Right kidney (tissue), 9 donors: ENCODE data around the gene ATRAID.
"Not testable (repeated sequence)": the region's sequence is repeated elsewhere in the genome, so short reads cannot be mapped to it uniquely, and the experiment has no call there.

Experiments
- DNase-seq: peaks from one replicate; pipeline ENCODE4 v3.0.0-alpha.2; 2016
- long read RNA-seq, 8 donors: transcript quantifications; one replicate each; lab custom pipeline, GENCODE V29; 2026

The ATRAID gene, protein sequence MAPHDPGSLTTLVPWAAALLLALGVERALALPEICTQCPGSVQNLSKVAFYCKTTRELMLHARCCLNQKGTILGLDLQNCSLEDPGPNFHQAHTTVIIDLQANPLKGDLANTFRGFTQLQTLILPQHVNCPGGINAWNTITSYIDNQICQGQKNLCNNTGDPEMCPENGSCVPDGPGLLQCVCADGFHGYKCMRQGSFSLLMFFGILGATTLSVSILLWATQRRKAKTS
- long read RNA-seq, donor 1, transcript ATRAID-202 (7 exons, 1,059 nt), result minor isoform, 30 of 227 reads
- long read RNA-seq, donor 1, transcript ATRAID-204 (2 exons, 561 nt), result minor isoform, 20 of 227 reads
- long read RNA-seq, donor 1, transcript ATRAID-201 (7 exons, 1,240 nt), result major isoform, 143 of 227 reads
- long read RNA-seq, donor 1, partial matches to known transcripts, result 31 of 227 reads
- long read RNA-seq, donor 1, other reads (novel, unspliced or antisense), result 0 of 227 reads
- long read RNA-seq, donor 2, transcript ATRAID-202 (7 exons, 1,059 nt), result minor isoform, 12 of 82 reads
- long read RNA-seq, donor 2, transcript ATRAID-201 (7 exons, 1,240 nt), result major isoform, 56 of 82 reads
- long read RNA-seq, donor 2, transcript ATRAID-204 (2 exons, 561 nt), result minor isoform, 9 of 82 reads
- long read RNA-seq, donor 2, partial matches to known transcripts, result 5 of 82 reads
- long read RNA-seq, donor 2, other reads (novel, unspliced or antisense), result 0 of 82 reads
- long read RNA-seq, donor 3, transcript ATRAID-204 (2 exons, 561 nt), result minor isoform, 6 of 77 reads
- long read RNA-seq, donor 3, transcript ATRAID-201 (7 exons, 1,240 nt), result major isoform, 49 of 77 reads
- long read RNA-seq, donor 3, transcript ATRAID-202 (7 exons, 1,059 nt), result minor isoform, 17 of 77 reads
- long read RNA-seq, donor 3, partial matches to known transcripts, result 5 of 77 reads
- long read RNA-seq, donor 3, other reads (novel, unspliced or antisense), result 0 of 77 reads
- long read RNA-seq, donor 4, transcript ATRAID-204 (2 exons, 561 nt), result minor isoform, 11 of 109 reads
- long read RNA-seq, donor 4, transcript ATRAID-201 (7 exons, 1,240 nt), result major isoform, 65 of 109 reads
- long read RNA-seq, donor 4, transcript ATRAID-202 (7 exons, 1,059 nt), result minor isoform, 23 of 109 reads
- long read RNA-seq, donor 4, partial matches to known transcripts, result 10 of 109 reads
- long read RNA-seq, donor 4, other reads (novel, unspliced or antisense), result 0 of 109 reads
- long read RNA-seq, donor 5, transcript ATRAID-202 (7 exons, 1,059 nt), result minor isoform, 15 of 129 reads
- long read RNA-seq, donor 5, transcript ATRAID-201 (7 exons, 1,240 nt), result major isoform, 98 of 129 reads
- long read RNA-seq, donor 5, transcript ATRAID-204 (2 exons, 561 nt), result minor isoform, 9 of 129 reads
- long read RNA-seq, donor 5, partial matches to known transcripts, result 7 of 129 reads
- long read RNA-seq, donor 5, other reads (novel, unspliced or antisense), result 0 of 129 reads
- long read RNA-seq, donor 6, transcript ATRAID-202 (7 exons, 1,059 nt), result minor isoform, 23 of 117 reads
- long read RNA-seq, donor 6, transcript ATRAID-201 (7 exons, 1,240 nt), result major isoform, 73 of 117 reads
- long read RNA-seq, donor 6, transcript ATRAID-204 (2 exons, 561 nt), result minor isoform, 16 of 117 reads
- long read RNA-seq, donor 6, partial matches to known transcripts, result 5 of 117 reads
- long read RNA-seq, donor 6, other reads (novel, unspliced or antisense), result 0 of 117 reads
- long read RNA-seq, donor 7, transcript ATRAID-204 (2 exons, 561 nt), result minor isoform, 22 of 175 reads
- long read RNA-seq, donor 7, transcript ATRAID-202 (7 exons, 1,059 nt), result minor isoform, 27 of 175 reads
- long read RNA-seq, donor 7, transcript ATRAID-201 (7 exons, 1,240 nt), result major isoform, 96 of 175 reads
- long read RNA-seq, donor 7, partial matches to known transcripts, result 29 of 175 reads
- long read RNA-seq, donor 7, other reads (novel, unspliced or antisense), result 0 of 175 reads
- long read RNA-seq, donor 8, transcript ATRAID-204 (2 exons, 561 nt), result minor isoform, 6 of 135 reads
- long read RNA-seq, donor 8, transcript ATRAID-202 (7 exons, 1,059 nt), result minor isoform, 26 of 135 reads
- long read RNA-seq, donor 8, transcript ATRAID-201 (7 exons, 1,240 nt), result major isoform, 93 of 135 reads
- long read RNA-seq, donor 8, partial matches to known transcripts, result 10 of 135 reads
- long read RNA-seq, donor 8, other reads (novel, unspliced or antisense), result 0 of 135 reads

- peak; percentile 100 for DNase-seq
These were observed at the start of gene ATRAID, which contains the start of gene SLC5A6 for GRCh38 chr2:27211943-27212625. TSS of gene ATRAID (plus strand) at chr2:27212041. CDS start at chr2:27212369, 328 bp downstream. TSS of gene SLC5A6 (minus strand) at chr2:27212268. CDS start at chr2:27207650, 4,618 bp downstream.

DNA sequence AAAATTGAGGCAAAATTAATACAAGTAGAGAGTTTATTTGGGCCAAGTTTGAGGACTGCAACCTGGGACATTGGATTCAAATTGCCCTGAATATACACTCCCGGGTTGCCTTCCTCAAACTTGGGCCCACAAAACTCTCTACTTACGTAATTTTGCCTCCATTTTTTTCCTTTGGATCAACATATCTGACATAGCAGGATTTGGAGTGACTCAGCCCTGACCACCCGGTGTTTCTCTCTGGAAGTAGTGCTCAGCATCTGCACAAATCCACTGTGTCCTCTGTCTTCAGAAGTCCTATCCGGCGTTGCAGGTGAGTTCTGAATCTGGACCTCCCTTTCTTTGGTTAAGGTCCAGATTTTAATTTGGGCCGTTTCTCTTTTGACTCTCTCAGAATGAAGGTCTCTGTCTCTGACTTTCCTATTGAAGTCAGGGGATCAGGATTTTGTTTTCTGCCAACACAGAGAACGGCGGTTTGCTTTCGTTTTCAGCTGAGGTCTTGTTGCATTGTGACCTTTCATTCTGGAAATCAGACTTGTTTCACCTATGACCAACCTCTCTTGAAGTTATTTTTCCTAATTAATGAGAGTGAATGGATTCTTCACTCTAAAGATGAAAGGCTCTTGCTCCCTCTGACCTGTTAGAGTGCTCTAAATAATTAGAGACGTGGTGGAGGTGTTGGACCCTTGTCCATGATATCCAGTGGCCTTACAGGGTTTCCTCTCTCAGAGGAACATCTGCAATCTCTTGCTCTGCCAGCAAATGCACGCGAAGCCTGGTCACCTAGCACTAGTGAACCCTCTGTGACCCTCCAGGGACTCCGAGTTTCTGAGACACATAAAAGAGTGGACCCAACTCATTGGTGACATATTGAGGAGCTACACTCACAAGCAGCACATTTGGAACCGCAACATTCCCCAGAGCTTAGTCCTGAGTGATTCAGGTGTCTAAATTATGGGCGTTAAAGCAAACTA is 49.4 kb upstream of the ATRAID start:
- no peak for DNase-seq

DNA sequence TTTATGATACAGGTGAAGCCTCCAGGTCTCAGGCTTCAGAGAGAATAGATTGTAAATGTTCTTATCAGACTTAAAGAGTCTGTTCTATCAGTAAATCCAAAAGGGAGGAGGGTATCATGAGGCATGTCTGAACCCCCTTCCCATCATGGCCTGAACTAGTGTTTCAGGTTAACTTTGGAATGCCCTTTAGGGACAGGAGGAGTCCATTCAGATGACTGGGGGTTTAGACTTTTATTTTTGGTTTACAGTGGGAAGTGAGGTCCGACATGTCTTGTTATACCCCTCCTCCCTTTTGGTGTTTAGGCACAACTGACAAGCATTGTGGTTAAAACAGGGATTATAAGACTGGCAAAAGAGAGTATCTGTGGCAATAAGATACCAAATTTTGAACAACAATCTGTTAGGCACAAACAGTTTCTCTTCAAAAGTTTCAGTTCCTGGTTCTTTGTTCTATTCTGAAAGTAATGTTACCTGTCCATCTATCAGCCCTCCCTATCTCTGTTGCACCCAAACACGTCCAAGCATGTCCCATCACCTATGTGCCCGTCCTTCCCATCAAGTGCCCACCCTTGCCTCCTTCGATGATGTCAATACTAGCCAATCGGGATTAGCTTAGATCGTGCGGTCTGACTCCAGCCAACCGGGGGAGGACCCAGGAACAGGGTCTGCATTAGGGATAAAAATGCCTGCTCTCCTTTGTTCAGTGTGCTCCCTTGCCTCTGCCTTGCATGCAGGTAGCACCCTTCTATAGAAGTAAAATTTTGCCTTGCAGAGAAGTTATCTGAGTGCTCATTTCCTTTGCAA is 46.7 kb upstream of the ATRAID start:
- DNase-seq, result no peak

DNA sequence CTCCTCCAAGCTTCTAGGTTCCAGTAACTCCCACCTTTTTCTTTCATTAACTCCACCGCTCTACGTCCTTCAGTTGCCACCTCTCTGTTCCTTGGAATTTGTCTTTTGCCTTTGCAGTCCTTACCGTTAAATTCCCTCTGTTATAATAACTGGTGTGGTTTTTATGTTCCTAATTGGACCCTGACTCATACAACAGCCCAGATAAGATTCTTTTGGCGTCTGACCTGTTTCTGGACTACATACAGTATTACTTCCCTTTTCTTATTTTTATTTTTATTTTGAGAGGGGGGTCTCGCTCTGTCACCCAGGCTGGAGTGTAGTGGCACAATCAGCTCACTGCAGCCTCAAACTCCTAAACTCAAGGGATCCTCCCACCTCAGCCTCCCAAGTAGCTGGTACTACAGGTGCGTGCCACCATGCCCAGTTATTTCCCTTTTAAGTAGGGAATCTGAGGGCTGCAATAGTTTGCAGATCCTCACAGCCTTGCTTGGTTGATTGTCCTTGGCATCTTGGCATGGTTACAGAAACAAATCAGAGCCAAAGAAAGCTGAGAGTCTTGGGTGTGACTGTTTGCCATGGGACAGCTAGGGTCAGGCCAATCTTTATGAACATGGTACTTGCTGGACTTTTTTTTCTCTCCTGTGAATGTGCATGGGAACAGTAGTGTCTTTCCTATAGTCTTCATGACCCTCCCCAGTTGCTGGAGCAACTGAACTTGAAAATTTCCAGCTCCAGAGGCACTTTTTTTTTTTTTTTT is 41.1 kb upstream of the ATRAID start:
- DNase-seq, result no peak

DNA sequence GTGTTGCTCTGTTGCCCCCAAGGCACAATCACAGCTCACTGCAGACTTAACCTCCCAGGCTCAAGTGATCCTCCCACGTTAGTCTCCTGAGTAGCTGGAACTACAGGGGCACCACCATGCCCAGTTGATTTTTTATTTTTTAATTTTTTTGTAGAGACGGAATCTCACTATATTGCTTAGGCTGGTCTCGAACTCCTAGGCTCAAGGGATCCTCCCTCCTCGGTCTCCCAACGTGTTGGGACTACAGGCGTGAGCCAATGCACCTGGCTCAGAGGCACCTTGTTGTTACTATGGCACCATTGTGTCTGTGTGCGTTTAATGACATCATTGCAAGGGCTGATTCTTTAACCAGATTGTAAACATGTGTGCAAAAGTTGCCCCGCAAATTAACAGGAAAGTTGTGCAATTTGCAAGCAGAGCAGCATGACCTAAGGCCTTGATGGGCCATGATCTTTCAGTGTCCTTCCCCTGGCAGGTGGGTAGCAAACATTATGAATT is 40.4 kb upstream of the ATRAID start:
- DNase-seq, result no peak

- no peak for DNase-seq
These were observed 37.2 kb upstream of the ATRAID start for GRCh38 chr2:27174638-27175037.

DNA sequence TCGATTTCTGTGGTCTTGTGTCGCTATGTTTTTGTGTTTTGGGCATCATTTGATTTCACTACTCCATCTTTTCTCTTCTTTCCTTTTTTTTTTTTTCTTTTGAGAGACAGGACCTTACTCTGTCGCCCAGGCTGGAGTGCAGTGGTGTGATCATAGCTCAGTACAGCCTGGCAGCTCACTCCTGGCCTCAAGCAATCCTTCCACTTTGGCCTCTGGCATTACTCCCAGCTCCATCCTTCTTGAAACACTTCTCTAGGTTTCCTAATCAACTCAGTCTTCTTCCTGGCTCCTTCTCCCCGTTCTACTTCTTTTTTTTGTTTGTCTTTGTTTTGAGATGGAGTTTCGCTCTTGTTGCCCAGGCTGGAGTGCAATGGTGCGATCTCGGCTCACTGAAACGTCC is 36.5 kb upstream of the ATRAID start:
- DNase-seq, result no peak

DNA sequence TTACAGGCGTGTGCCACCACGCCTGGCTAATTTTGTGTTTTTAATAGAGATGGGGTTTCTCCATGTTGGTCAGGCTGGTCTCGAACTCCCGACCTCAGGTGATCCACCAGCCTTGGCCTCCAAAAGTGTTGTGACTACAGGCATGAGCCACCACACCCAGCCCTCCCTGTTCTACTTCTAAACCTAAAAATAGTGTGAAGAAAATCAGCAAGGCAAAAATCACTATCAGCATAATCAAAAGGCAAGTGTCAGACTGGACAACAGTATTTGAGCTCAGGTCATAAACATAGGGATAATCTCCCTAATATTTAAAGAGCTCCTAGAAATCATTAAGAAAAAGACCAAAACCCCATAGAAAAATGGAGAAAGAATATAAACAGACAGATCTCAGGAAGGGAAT is 36.1 kb upstream of the ATRAID start:
- DNase-seq, result not testable (repeated sequence)

DNA sequence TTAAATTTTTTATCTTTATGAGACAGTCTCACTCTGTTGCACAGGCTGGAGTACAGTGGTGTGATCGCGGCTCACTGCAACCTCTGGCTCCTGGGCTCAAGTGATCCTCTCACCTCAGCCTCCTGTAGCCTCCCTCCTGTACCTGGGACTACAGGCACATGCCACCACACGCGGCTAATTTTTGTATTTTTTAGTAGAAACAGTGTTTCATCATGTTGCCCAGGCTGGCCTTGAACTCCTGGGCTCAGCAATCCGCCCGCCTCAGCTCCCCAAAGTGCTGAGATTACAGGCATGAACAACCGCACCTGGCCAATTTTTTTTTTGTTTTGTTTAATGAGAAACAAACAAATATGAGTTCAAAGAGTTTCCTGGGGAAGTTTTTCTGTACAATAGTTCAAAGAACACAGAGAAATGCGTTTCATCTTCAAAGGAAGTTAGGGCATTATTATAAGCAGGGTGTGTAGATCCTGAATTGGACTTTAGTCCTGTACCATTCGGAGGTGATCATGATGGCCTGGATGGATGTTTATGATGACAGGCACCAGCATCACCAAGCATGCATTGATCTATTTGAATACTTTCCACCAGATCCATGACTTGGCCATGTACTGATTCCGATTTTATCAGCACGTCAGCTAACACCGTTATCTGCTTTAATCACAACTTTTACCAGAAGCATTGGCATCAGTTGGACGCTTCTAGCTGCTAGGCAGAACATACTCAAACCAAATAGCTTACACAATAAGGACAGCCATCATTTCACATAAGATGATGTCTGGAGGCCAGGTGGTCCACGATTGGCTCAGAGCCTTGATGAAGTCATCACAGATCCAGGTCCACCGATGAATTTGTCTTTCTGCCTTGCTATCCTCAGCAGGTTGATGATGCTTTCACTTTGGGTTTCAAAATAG is 34.1 kb upstream of the ATRAID start:
- no peak for DNase-seq

- DNase-seq, result no peak
These were observed 33.4 kb upstream of the ATRAID start for GRCh38 chr2:27178469-27178868.

DNA sequence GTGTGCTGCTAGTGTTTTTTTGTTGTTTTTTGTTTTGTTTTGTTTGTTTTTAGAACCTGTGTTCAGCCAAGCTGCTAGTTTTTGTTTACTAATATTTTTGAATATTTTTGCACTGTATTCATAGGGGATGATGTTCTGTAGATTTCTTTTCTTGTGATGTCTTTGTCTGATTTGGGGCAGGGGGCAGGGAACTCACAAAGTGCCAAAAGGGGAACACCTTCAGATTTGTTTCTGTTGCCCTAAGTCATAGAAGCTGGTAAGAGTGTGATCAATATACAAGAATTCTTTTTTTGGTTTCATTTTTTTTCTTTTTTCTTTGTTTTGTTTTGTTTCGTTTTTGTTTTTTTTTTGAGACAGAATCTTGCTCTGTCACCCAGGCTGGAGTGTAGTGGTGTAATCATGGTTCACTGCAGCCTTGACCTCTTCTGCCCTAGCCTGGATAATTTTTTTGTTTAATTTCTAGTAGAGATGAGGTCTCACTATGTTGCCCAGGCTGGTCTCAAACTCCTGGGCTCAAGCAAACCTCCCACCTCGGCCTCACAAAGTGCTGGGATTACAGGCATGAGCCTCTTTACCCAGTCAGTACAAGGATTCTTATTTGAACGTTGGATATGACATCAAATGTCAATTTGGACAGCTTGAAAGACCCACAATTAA is 32.4 kb upstream of the ATRAID start:
- no peak for DNase-seq

GRCh38 chr2:27182346-27182745 is 29.5 kb upstream of the ATRAID start:
- no peak for DNase-seq

DNA sequence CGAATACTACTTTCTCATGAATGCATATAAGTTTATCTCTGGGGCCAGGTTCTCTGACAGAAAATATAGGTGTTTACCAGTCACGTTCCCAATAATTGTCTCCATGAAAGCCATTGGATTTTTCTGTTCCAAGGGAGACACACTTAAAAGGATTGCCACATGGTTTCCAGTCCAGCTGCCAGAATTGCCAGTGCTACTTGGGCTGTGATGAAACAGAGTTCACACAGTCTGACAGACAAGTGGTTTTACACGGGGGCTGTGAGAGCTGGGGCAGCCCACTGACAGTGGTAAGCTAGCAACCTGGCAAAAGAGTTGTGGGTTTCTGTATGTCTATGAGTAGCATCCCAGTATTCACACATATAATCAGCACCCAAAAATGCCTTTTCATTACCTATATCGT is 27.7 kb upstream of the ATRAID start:
- DNase-seq, result no peak

DNA sequence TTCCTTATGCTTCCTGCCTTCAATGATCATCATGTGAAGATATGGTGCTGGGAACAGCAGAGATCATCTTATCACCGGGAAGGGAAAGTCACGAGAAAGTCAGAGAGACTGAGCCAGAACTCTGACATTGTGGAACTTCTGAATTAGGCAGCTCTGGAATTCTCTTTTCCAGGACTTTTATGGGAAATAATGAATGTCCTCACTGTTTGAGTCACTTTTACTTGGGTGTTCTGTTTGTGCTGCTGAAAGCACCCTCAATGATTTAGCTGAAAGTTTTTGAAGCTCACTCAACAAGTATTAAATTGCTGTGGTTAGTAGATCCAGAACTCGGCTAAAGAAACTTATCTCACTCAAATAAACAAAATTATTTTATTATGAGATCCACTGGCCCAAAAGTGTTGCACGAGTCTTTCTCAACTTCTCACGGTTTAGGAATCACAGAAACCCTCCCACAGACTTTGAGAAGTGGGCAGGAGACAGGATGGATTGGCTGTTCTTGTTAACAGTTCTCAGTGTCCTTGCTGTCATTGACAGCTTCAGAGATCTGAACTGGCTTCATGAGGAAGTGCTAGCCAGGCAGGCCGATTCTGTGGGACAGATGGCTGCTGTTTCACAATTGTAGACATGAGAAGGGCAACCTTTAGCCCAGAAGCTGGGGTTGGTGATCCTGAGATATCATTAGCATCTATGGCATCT is 26.4 kb upstream of the ATRAID start:
- DNase-seq, result no peak
